ENCODE measurements around the gene ANKMY1. TPM values are rescaled to one million over a fixed set of nuclear protein-coding genes. Genes with fewer than 3 reads are reported as not detected.

The ANKMY1 gene
- total RNA-seq, 1 experiment from 2014 or later = 7.1 TPM

- peak; percentile 93 for DNase-seq (ENCODE audit: low read depth)
Measured at GRCh38 chr2:240579771-240580614, 22.2 kb upstream of the ANKMY1 start.

GRCh38 chr2:240579071-240579762 lies 21.4 kb upstream of the ANKMY1 start:
- DNase-seq (ENCODE audit: low read depth) = no peak

GRCh38 chr2:240578488-240578887 lies 20.7 kb upstream of the ANKMY1 start:
- no peak for DNase-seq (ENCODE audit: low read depth)

GRCh38 chr2:240578110-240578450 lies 20.3 kb upstream of the ANKMY1 start:
- DNase-seq (ENCODE audit: low read depth) = no peak

GRCh38 chr2:240577281-240578109 lies 19.7 kb upstream of the ANKMY1 start:
- DNase-seq (ENCODE audit: low read depth) = no peak

- DNase-seq (ENCODE audit: low read depth) = no peak
Measured at GRCh38 chr2:240576436-240577205, 18.8 kb upstream of the ANKMY1 start.

- DNase-seq (ENCODE audit: low read depth) = no peak
Measured at GRCh38 chr2:240576036-240576435, 18.2 kb upstream of the ANKMY1 start.

- no peak for DNase-seq (ENCODE audit: low read depth)
Measured at GRCh38 chr2:240575101-240575965, 17.5 kb upstream of the ANKMY1 start.

GRCh38 chr2:240574386-240575100 lies 16.8 kb upstream of the ANKMY1 start:
- no peak for DNase-seq (ENCODE audit: low read depth)

GRCh38 chr2:240573516-240574385 lies 16.0 kb upstream of the ANKMY1 start:
- DNase-seq (ENCODE audit: low read depth) = no peak

- no peak for DNase-seq (ENCODE audit: low read depth)
Measured at GRCh38 chr2:240573071-240573515, 15.3 kb upstream of the ANKMY1 start.

- no peak for DNase-seq (ENCODE audit: low read depth)
Measured at GRCh38 chr2:240572141-240573031, 14.6 kb upstream of the ANKMY1 start.

- no peak for DNase-seq (ENCODE audit: low read depth)
Measured at GRCh38 chr2:240571314-240571973, 13.7 kb upstream of the ANKMY1 start.

GRCh38 chr2:240570531-240571313 lies 12.9 kb upstream of the ANKMY1 start:
- no peak for DNase-seq (ENCODE audit: low read depth)

- DNase-seq (ENCODE audit: low read depth) = no peak
Measured at GRCh38 chr2:240569998-240570530, 12.3 kb upstream of the ANKMY1 start.

GRCh38 chr2:240569523-240569997 lies 11.8 kb upstream of the ANKMY1 start:
- DNase-seq (ENCODE audit: low read depth) = no peak
